Erythroblast (primary cell): ENCODE data around the gene NFIX.

Experiments used
- DNase-seq, 2 experiments: peaks; one replicate each; lab custom pipeline; 2025; lab: John Stamatoyannopoulos, UW
- GATA1 ChIP-seq: IDR thresholded peaks from 2 replicates; pipeline ENCODE4 v1.6.1; 2011; ENCODE audit warnings: low read depth, mild to moderate bottlenecking, control low read depth, low read length, moderate library complexity
- POLR2A ChIP-seq: IDR thresholded peaks from 2 replicates; pipeline ENCODE4 v1.6.1; 2011; ENCODE audit warnings: mild to moderate bottlenecking, low read length

Gene NFIX

GRCh38 chr19:13099073-13099999 lies 104.1 kb downstream of the NFIX start:
- TF ChIP-seq GATA1 (no peak), POLR2A (peak; percentile 67)

GRCh38 chr19:13100031-13100588 lies 104.8 kb downstream of the NFIX start:
- DNase-seq = peak; percentile 83 to 89
- TF ChIP-seq GATA1 (no peak), POLR2A (no peak)

More at GRCh38 chr19:13099073-13099999, 104.1 kb downstream of the NFIX start:
- peak; percentile 89 for DNase-seq

- peak; percentile 63 to 76 for DNase-seq
- TF ChIP-seq POLR2A (no peak), GATA1 (no peak)
Measured at GRCh38 chr19:13100841-13101589, 105.7 kb downstream of the NFIX start.

GRCh38 chr19:13101590-13102415 lies 106.5 kb downstream of the NFIX start:
- TF ChIP-seq GATA1 (no peak), POLR2A (no peak)
- peak; percentile 62 to 63 for DNase-seq

GRCh38 chr19:13102416-13102665 lies 107.1 kb downstream of the NFIX start:
- TF ChIP-seq GATA1 = no peak
- no peak for TF ChIP-seq POLR2A
- no peak for DNase-seq

GRCh38 chr19:13102666-13103580 lies 107.6 kb downstream of the NFIX start, which contains the start of gene LYL1:
Gene LYL1, minus strand, starts transcription at chr19:13102858. Its CDS starts 1,687 bp downstream, at chr19:13101171.
- peak; percentile 99 for DNase-seq
- peak; percentile 91 for TF ChIP-seq POLR2A
- TF ChIP-seq GATA1 = peak; percentile 100

- DNase-seq = peak in 1 of 2 experiments; percentile 65
- TF ChIP-seq POLR2A = no peak
- no peak for TF ChIP-seq GATA1
Measured at GRCh38 chr19:13103581-13104359, 108.5 kb downstream of the NFIX start.

- TF ChIP-seq GATA1 (no peak), POLR2A (peak; percentile 52)
- peak; percentile 80 to 84 for DNase-seq
Measured at GRCh38 chr19:13104360-13104847, 109.1 kb downstream of the NFIX start.

GRCh38 chr19:13104848-13105711 lies 109.8 kb downstream of the NFIX start:
- TF ChIP-seq GATA1 (no peak), POLR2A (peak; percentile 28)
- no peak for DNase-seq

- DNase-seq = no peak
- TF ChIP-seq GATA1 (no peak), POLR2A (no peak)
Measured at GRCh38 chr19:13109361-13110098, 114.3 kb downstream of the NFIX start.
